ENCODE results near the gene PPA1.
"Not testable (repeated sequence)": the region's sequence is repeated elsewhere in the genome, so short reads cannot be mapped to it uniquely, and the experiment has no call there.

Gene PPA1
- total RNA-seq, result 55.7 to 99.8 (median 68.9) reads per million in 4 donors

- peak; percentile 97 to 100 (median 98) for DNase-seq
These were observed at the start of gene PPA1 for GRCh38 chr10:70233109-70233938. PPA1 (minus strand) TSS chr10:70233429; CDS start chr10:70233327, 102 bp downstream.

- DNase-seq, result no peak
These were observed 48.4 kb upstream of the PPA1 start for GRCh38 chr10:70281609-70282008.

DNA sequence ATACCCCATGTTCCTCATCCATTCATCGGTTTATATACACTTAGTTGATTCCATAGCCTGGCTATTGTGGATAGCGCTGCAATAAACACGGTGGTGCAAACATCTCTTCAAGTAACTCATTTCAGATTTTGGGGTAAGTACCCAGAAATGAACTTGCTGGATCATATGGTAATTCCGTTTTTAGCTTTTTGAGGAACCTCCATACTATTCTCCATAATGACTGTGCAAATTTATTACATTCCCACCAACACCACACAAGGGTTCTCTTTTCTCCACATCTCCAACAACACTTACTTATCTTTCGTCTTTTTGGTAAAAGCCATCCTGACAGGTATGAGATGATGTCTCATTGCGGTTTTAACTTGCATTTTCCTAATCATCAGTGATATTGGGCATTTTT is 46.9 kb upstream of the PPA1 start:
- DNase-seq, result no peak

- no peak for DNase-seq
These were observed 44.3 kb upstream of the PPA1 start for GRCh38 chr10:70277396-70278030.

- no peak for DNase-seq
These were observed 41.4 kb upstream of the PPA1 start for GRCh38 chr10:70274643-70275042.

DNA sequence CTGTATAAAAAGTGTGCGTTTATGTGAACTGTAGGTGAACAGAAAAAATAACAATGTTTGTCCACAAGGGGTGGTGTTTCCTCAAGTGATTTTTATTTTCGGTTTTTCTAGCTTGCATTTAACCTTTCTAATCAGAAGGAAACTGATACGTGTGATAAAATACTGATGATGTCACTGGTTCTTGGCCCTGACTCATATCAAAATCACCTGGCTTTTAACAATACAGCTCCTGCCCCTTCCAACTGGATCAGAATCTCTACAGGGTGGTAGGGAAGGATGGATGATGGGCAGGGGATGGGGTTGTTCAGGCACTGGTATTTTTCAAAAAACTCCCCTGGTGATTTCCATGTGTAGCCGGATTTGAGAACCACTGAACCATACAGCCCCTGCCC is 39.7 kb upstream of the PPA1 start:
- DNase-seq, result peak in 1 of 5 donors; percentile 69

GRCh38 chr10:70271996-70272924 is 39.0 kb upstream of the PPA1 start:
- no peak for DNase-seq

DNA sequence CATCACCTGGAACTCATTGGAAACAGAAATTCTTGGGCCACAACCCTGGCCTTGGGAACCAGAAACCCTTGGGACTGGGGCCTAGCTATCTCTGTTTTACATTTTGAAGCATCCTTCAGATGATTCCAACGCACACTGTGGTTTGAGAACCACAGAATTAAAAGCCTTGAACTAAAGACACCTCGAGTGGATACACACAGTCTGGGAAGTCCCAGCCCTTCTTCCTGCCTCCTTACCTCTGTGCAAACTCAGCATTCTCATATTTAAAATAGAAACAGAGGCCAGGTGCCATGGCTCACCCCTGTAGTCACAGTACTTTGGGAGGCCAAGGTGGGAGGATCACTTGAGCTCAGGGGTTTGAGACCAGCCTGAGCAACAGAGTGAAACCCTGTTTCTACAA is 37.7 kb upstream of the PPA1 start:
- DNase-seq, result no peak

GRCh38 chr10:70269741-70270140 is 36.5 kb upstream of the PPA1 start:
- no peak for DNase-seq

DNA sequence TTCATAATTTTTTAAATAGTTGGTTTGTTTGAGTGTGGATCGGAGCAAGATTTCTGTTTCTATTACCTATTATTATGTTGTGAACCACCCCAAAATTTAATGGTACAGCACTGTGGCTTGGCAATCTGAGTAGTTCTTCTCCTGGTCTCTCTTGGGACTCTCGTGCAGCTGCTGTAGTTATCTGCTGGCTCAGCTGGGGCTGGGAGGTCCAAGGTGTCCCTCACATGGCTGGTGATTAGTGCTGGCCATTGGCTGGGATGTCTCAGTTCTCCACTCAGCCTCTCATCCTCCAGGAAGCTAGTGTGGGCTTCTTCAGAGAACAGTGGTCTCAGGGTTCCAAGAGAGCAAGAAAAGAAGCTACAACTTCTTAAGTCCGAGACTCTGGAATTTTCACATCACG is 35.1 kb upstream of the PPA1 start:
- DNase-seq, result no peak

DNA sequence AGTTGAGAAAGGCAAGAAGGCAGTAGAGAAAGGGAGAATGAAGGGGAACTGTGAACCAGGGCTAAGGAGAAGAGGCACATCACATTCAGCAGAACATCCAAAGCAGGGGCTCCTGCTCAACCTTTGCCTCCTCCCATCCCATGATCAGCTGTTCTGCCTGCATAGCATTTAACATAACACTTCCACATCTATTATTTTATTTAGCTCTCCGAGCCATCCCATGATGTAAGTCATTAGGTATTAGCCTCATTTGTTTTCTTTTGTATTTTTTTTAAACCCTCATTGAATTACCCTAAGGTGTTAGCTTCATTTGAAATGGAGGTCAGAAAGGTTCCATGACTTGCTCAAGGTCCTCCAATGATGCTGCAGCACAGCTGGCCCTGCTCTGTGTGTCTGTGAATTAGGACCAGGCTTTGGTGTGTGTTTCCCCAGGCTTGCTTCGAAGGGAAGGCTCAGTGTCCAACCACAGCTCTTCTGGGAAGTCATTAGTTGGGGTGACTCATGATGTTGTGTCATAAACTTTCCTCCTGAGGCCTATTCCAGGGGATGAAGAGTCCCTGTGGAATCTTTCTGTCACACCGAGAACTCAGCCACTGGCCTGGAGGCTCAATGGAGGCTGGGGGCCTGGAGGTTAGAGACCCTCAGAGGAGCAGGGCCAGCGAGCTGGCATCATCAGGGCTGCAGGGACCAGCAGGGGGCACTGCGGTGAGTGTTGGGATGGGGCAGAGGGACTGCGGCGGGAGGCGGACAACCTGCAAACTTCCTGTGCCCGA is 34.1 kb upstream of the PPA1 start:
- no peak for DNase-seq

GRCh38 chr10:70266701-70267100 is 33.5 kb upstream of the PPA1 start:
- no peak for DNase-seq

GRCh38 chr10:70266056-70266455 is 32.8 kb upstream of the PPA1 start:
- no peak for DNase-seq

DNA sequence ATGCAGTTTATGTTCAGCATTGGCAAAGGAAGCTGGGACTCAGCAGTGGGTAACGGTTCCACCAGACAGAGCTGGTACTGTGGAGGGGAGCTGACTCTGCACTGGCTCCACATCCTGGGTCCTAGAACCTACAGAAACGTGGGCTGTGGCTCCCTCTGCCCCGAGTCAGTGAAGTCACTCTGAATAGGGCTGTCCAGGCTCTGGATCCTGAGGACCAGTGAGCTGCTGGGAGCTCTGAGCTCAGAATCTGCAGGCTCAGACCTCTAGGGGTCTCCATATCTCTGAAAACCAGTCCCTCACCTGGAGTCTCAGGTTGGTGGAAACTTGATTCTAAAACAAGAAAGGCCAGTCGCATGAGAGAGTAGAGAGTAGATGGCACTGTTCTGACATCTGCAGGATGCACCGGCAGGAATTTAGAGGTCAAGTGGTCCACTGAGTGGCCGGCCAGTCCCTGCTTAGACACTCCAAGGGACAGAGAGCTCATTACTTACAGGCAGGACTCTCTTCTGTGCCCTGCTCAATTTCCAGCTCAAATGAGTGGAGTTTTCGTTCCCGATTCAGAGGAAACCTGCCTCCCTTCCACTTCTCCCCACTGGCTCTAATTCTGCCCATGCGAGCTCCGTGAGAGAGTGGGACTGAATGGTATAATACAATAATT is 31.9 kb upstream of the PPA1 start:
- DNase-seq, result no peak

DNA sequence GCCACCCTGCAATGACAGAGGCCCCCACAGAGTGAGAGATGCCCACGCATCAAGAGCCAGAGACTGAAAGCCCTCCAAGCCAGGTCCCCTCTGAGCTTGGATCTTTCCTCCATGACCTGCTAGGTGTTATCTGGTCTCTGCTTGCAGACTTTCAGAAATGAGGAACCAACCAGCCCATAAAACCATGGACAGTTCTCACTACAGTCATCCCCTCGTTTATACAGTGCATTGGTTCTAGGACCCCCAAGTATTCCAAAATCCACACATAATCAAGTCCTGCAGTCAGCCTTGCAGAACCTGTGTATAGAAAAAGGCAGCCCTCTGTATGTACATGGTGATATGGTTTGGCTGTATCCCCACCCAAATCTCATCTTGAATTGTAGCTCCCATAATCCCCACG is 27.5 kb upstream of the PPA1 start:
- no peak for DNase-seq

GRCh38 chr10:70260259-70260658 is 27.0 kb upstream of the PPA1 start:
- no peak for DNase-seq

- DNase-seq, result no peak
These were observed 25.0 kb upstream of the PPA1 start for GRCh38 chr10:70258216-70258615.

GRCh38 chr10:70257816-70258215 is 24.6 kb upstream of the PPA1 start:
- DNase-seq, result not testable (repeated sequence)

GRCh38 chr10:70256463-70256862 is 23.2 kb upstream of the PPA1 start:
- no peak for DNase-seq

DNA sequence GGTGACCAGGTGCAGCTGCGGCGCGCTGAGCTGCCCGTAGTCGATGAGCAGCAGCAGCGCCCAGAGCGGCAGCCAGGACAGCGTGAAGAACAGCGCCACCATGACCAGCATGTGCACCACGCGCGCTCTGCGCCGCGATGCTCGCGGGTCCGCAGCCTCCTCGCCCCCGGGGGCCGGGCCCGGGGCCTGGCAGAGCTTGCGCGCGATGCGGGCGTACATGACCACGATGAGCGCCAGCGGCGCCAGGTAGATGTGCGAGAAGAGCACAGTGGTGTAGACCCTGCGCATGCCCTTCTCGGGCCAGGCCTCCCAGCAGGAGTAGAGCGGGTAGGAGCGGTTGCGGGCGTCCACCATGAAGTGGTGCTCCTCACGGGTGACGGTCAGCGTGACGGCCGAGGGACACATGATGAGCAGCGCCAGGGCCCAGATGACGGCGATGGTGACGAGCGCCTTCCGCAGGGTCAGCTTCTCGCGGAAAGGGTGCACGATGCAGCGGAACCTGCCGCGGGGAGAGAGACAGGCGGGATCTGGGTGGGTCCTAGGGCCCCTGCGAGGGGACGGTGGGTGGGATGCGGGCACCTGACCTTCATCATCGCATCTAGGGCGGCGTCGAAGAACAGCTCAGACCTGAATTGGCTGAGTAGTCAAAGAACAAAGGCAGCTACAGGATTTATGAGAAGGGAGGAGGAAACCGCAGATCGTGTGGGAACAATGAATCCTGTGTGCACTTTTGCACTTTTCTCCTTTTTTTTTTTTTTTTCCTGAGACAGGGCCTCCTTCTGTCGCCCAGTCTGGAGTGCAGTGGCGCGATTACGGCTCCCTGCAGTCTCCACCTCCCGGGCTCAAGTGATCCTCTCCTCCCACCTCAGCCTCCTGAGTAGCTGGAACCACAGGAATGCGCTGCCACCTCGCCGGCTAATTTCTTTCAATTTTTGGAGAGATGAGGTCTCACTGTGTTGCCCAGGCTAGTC is 22.4 kb upstream of the PPA1 start:
- no peak for DNase-seq

All from T-helper 1 cell (primary cell).